Testis (tissue), 2 donors: ENCODE measurements around the gene OPA3.

ENCODE experiments used
- CTCF ChIP-seq, 3 experiments: fragments of 450-650 bp in 2 of 3; fragments of 200-600 bp in 1 of 3; sonication (generic) in 1 of 3; IDR thresholded peaks; one replicate each; pipeline ENCODE4 v1.5.1; 2016 to 2019; ENCODE audit warnings: antibody characterized with exemption in 3 of 3, mild to moderate bottlenecking in 2 of 3, moderate library complexity in 1 of 3
- POLR2A ChIP-seq: fragments of 450-650 bp; IDR thresholded peaks from one replicate; pipeline ENCODE4 v1.6.1; 2017; ENCODE audit warnings: antibody characterized with exemption, mild to moderate bottlenecking, moderate library complexity

- no peak for TF ChIP-seq CTCF (IDR thresholded peaks at IDR 0.05)
- TF ChIP-seq POLR2A = no peak
Measured at GRCh38 chr19:45515807-45516401, 68.7 kb downstream of the OPA3 start.
